GM10248 (cell line): Measurements from ENCODE around the gene SRRD.

Experiments
- CTCF ChIA-PET: fragments of 300-600 bp; sonication (Branson Sonifier 250); formaldehyde crosslinking; extraction: SDS; loops from one replicate; lab custom pipeline; 2021; ENCODE audit warnings: antibody characterized with exemption; lab: Yijun Ruan, JAX
- POLR2A ChIA-PET: fragments of 350-650 bp; sonication (Branson Sonifier 250); formaldehyde crosslinking; extraction: SDS; loops from one replicate; lab custom pipeline; 2020; ENCODE audit warnings: antibody characterized with exemption; lab: Yijun Ruan, JAX
- DNase-seq: peaks from one replicate; pipeline ENCODE4 v3.0.0; 2012; ENCODE audit errors: extremely low spot score
- CTCF ChIP-seq: IDR thresholded peaks from 2 replicates; pipeline ENCODE4 v1.5.1; 2012; ENCODE audit warnings: mild to moderate bottlenecking, low read depth; ENCODE audit errors: extremely low read depth, missing control alignments, control extremely low read depth

Gene SRRD

GRCh38 chr22:26534171-26534855 lies 50.6 kb downstream of the SRRD start:
- ChIA-PET CTCF (interaction anchor here (1.6 kb wide), 1 partner anchor 10 kb away, joined by 6 read pairs; no protein-coding TSS in a partner anchor), POLR2A (no interaction called here)
- DNase-seq: no peak
- no peak for TF ChIP-seq CTCF

GRCh38 chr22:26534874-26535602 lies 51.4 kb downstream of the SRRD start:
- no peak for TF ChIP-seq CTCF
- ChIA-PET CTCF (interaction anchor here (0.8 to 1.1 kb wide), 2 partner anchors 22 to 138 kb away, joined by 3 read pairs; no protein-coding TSS in a partner anchor), POLR2A (no interaction called here)
- no peak for DNase-seq

DNA sequence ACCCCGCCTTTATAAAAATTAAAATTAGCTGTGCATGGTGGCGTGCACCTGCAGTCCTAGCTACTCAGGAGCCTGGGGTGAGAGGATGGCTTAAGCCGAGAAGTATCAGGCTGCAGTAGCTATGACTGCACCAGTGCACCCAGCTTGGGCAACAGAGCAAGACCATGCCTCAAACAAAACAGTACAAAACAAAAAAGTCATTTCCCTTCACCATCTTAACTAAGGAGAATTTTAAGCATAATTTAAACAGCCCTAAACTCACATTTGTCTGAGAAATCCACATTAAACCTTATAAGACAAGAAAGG lies 51.9 kb downstream of the SRRD start:
- ChIA-PET POLR2A (no interaction called here), CTCF (interaction anchor here (0.8 to 1.1 kb wide), 3 partner anchors 22 to 137 kb away, joined by 3 read pairs; no protein-coding TSS in a partner anchor)
- no peak for DNase-seq
- no peak for TF ChIP-seq CTCF

DNA sequence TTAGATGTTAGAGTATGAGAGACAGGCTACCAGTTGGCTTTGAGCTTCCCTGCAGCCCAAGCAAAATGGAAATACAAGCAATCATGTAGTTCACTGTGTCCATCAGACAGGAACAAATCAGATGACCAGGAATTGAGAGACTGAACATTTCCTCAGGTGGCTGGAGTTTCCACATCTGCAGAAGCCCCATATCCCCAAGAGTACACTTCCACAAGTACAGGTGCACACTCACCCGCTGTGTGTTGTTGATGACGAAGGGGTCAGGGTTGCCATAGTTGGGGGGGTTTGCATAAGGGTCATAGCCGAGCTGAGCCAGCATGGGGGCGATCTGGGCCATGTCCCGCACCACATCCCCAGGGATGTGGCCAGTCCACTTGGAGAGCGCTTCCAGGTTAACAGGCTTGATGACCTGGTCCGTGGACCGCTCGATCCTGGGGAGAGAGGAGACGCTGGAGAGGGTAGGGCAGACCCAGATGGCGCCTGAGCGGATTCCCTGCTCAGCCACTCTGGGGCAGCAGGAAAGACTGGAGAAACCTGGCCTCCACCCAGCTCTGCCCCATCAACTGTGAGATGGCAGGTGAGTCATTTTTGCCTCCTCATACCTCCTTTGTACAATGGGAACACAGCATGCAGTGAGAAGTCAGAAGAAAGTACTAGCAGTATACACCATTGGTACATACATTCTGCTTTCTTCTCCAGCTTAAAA lies 52.5 kb downstream of the SRRD start:
- POLR2A ChIA-PET: no interaction called here
- DNase-seq: no peak

GRCh38 chr22:26536762-26537134 lies 53.1 kb downstream of the SRRD start:
- ChIA-PET CTCF (interaction anchor here (0.9 to 1.4 kb wide), 5 partner anchors 10 to 129 kb away, joined by 3 read pairs; no protein-coding TSS in a partner anchor), POLR2A (no interaction called here)
- TF ChIP-seq CTCF: no peak
- DNase-seq: no peak

More for the DNA sequence above, 52.5 kb downstream of the SRRD start:
- CTCF ChIA-PET: interaction anchor here (0.8 to 1.1 kb wide), 5 partner anchors 10 to 137 kb away, joined by 3 read pairs; no protein-coding TSS in a partner anchor
- TF ChIP-seq CTCF: no peak

DNA sequence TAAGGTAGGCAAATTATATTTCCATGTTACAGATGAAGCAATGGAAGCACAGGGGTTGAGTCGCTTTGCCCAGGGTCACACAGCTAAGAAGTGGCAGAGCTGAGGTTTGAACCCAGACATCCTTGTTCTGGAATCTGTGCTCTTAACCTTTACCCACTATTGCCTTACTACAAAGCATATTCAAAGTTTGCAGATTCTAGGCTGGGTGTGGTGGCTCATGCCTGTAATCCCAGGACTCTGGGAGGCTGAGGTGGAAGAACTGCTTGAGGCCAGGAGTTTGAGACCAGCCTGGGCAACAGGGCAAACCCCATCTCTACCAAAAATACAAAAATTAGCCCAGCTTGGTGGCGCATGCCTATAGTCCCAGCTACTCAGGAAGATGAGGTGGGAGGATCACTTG lies 56.4 kb downstream of the SRRD start:
- ChIA-PET POLR2A (no interaction called here), CTCF (interaction anchor here (1.4 to 1.6 kb wide), 2 partner anchors 8 to 11 kb away, joined by 3 to 4 read pairs; no protein-coding TSS in a partner anchor)
- TF ChIP-seq CTCF: no peak
- no peak for DNase-seq
